HG03354 (cell line): ENCODE measurements around the gene ENDOD1.

Experiments used
- ATAC-seq: cut with Tn5 transposase; IDR thresholded peaks from one replicate; pipeline ENCODE4 v1.9.1; 2021; ENCODE audit warnings: mild to moderate bottlenecking; ENCODE audit not compliant: unreplicated experiment, poor library complexity, severe bottlenecking

The ENDOD1 gene

GRCh38 chr11:95074792-95075563 lies 14.7 kb upstream of the ENDOD1 start:
- ATAC-seq: no peak

GRCh38 chr11:95076416-95076815 lies 13.2 kb upstream of the ENDOD1 start:
- peak; percentile 86 for ATAC-seq

GRCh38 chr11:95076981-95077380 lies 12.7 kb upstream of the ENDOD1 start:
- peak; percentile 10 for ATAC-seq

- no peak for ATAC-seq
These were observed 11.1 kb upstream of the ENDOD1 start for GRCh38 chr11:95078526-95078925.

- ATAC-seq: no peak
These were observed 8.6 kb upstream of the ENDOD1 start for GRCh38 chr11:95081010-95081409.

- ATAC-seq: no peak
These were observed 8.2 kb upstream of the ENDOD1 start for GRCh38 chr11:95081412-95081811.

GRCh38 chr11:95082576-95083001 lies 7.1 kb upstream of the ENDOD1 start:
- ATAC-seq: no peak

- no peak for ATAC-seq
These were observed 5.1 kb upstream of the ENDOD1 start for GRCh38 chr11:95084509-95084908.

GRCh38 chr11:95085117-95085816 lies 4.4 kb upstream of the ENDOD1 start:
- ATAC-seq: no peak

- ATAC-seq: no peak
These were observed 3.5 kb upstream of the ENDOD1 start for GRCh38 chr11:95086151-95086550.

GRCh38 chr11:95086836-95087570 lies 2.6 kb upstream of the ENDOD1 start:
- ATAC-seq: no peak

- ATAC-seq: peak; percentile 59
These were observed 563 bp upstream of the ENDOD1 start for GRCh38 chr11:95088946-95089619.

- no peak for ATAC-seq
These were observed 2.1 kb downstream of the ENDOD1 start for GRCh38 chr11:95091663-95092180.

- no peak for ATAC-seq
These were observed 3.1 kb downstream of the ENDOD1 start for GRCh38 chr11:95092549-95093324.

GRCh38 chr11:95093548-95093947 lies 3.9 kb downstream of the ENDOD1 start:
- no peak for ATAC-seq

GRCh38 chr11:95095858-95096587 lies 6.4 kb downstream of the ENDOD1 start:
- ATAC-seq: peak; percentile 89

- no peak for ATAC-seq
These were observed 7.6 kb downstream of the ENDOD1 start for GRCh38 chr11:95097209-95097608.

- no peak for ATAC-seq
These were observed 9.2 kb downstream of the ENDOD1 start for GRCh38 chr11:95098826-95099225.
